Effector CD4-positive, alpha-beta T cell (primary cell): ENCODE results near the gene NOL4L.
"Not testable (repeated sequence)": the region's sequence is repeated elsewhere in the genome, so short reads cannot be mapped to it uniquely, and the experiment has no call there.

Experiments
- DNase-seq: peaks from one replicate; pipeline ENCODE4 v3.0.0-alpha.2; 2020

NOL4L gene

GRCh38 chr20:32501709-32502108 lies 83.4 kb downstream of the NOL4L start:
- no peak for DNase-seq

GRCh38 chr20:32497589-32498224 lies 87.4 kb downstream of the NOL4L start:
- no peak for DNase-seq

GRCh38 chr20:32496811-32497533 lies 88.2 kb downstream of the NOL4L start:
- no peak for DNase-seq

DNA sequence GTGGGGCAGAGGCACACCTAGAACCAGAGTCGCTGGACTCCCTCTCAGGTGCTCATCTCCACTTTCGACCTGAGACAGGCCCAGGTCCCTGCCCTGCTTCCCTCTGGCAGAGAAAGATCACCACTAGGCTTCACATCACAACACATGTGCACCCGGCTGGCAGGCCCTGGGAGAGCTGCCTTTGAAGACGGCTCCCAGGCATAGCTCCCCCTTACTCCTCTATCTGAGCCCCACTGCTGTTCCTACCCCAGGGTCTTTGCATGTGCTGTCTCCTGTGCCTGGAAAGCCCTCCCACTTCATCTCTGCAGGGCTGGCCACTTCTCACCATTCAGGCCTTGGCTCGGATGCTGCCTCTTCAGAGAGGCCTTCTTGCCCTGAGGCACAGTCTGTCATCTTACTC lies 89.2 kb downstream of the NOL4L start:
- no peak for DNase-seq

DNA sequence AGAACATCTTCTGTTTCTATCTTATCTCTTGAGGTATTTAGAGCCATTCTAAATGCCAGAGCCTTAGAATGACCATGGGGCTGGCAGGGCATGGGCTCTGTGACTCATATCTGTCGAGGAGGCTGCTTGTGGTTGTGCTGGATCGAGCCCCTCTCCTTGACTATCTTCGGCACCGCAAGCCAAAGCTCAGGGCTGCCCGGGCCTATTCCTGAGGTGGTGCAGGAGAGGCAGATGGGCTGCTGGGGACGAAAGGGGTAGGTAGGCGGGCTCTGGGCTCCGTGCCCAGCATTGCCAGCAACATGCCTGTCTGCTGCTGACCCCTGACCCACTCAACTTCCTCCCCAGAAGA lies 89.9 kb downstream of the NOL4L start:
- no peak for DNase-seq

DNA sequence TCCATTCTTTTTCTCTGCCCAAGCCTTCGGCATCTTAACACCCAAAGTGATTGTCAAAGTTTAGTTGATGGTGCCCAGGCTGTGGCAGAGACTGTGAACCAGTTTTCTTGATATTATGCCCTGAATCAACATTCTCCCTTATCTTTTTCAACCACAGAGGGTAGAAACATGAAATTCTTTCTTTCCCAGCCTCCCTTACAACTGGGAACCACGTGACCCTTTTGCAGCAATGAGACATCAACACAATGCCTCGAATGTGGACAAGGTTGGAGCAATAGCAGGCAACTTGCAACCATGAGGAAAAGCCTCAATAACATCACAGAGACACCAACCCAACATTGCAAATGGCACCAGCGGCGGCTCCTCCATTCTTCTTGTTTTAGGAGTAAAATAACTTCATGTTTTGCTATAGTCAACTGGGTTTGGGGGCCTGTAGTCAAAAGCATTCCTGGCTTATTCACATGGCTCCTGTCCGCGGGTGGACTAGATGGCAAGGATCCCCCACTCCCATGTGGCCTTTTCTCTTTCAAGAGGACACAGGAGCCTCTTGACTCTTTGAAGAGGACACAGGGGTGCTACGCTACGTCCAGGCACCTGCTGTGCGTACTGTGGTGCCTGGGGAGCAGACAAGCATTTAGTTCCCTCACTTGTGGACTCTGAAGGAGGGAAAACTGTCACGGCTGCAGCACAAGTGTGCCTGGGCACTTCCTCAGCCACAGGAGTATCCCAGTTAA lies 90.5 kb downstream of the NOL4L start:
- DNase-seq, result no peak

- no peak for DNase-seq
These were observed 91.8 kb downstream of the NOL4L start for GRCh38 chr20:32493356-32493755.

GRCh38 chr20:32491764-32492151 lies 93.4 kb downstream of the NOL4L start:
- not testable (repeated sequence) for DNase-seq

GRCh38 chr20:32490942-32491763 lies 94.0 kb downstream of the NOL4L start:
- no peak for DNase-seq

- no peak for DNase-seq
These were observed 96.9 kb downstream of the NOL4L start for GRCh38 chr20:32488066-32488838.

- DNase-seq, result no peak
These were observed 97.8 kb downstream of the NOL4L start for GRCh38 chr20:32487381-32487780.

GRCh38 chr20:32485770-32486478 lies 99.2 kb downstream of the NOL4L start:
- no peak for DNase-seq

- peak; percentile 74 for DNase-seq
These were observed 100.0 kb downstream of the NOL4L start for GRCh38 chr20:32484958-32485769.

- DNase-seq, result peak; percentile 27
These were observed 100.7 kb downstream of the NOL4L start for GRCh38 chr20:32484225-32484957.

DNA sequence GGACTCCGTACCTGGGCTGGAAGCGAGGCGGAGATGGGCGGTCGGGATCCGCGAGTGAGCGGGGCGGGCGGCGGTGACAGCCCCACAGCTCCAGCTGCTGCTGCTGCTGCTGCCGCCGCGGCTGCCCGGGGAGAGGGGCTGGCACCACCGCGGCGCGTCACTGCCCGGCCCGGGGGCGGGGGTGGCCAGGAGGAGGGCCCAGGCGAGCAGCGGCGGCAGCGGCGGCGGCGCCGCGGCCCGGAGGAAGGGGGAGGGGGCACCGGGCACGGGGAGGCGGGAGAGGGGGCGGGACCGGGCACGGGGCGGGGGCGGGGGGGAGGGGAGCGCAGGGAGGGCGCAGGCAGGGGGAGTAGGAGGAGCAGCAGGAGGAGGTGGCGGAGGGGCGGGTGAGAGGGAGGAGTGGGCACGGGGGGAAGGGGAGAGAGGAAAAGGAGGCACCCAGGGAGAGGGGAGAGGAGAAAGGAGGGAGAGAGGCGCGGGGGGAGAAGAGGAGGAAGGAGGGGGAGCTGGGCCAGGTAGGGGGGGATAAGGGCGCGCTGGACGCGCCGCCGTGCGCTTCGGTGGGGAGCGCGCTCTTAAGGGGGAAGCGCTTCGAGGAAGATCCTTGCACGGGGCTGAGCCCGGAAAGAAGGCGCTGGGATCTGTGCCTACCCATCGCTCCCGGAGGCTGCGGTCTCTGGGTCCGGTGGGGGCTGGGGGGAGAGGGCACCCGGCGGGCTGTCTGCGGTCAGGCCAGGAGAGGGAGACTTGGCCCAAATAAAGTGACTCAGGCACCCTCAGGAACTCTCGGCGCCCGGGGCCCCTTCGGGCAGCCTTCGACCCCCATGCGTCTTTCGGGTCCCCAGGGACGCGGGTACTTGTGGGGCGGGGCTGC lies 101.5 kb downstream of the NOL4L start:
- DNase-seq, result peak; percentile 58

DNA sequence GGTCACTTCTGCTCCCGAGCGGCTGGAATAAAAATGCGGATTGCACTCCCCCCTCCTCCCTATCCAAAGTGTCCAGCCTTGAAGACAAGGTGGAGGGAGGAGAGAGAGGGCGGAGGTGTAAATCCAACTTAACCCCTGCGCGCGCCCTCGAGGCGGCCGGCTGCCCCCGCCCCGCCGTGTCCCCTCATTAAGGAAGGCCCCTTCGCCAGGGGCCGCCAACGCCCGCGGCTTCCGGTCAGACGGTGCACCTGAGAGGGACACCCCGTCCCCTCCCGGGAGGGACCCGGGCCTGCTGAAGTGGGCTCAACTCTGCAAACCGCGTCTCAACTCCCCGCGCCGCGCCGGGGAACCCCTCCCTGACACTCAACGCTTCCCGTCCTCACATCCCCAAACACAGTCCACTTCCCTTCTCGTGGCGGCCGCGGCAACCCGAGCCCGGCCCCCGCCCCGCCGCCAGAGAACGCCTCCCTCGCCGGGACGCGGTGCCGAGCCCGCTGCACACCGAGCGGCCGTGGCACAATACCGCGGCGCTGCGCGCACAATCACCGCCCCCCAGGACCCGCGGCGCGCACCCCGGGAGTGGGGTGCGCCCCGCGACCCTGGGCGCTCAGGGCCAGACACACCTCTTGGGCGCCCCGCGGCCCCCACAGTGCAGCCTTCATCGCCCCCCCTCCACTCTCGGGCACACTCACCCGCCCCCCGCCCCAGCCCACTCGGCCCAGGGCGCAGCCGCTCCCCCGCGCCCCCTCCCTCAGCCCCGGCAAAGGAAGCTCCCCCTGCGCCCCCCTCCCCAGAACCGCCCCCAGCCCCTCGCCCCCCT lies 102.5 kb downstream of the NOL4L start:
- DNase-seq, result peak; percentile 13

DNA sequence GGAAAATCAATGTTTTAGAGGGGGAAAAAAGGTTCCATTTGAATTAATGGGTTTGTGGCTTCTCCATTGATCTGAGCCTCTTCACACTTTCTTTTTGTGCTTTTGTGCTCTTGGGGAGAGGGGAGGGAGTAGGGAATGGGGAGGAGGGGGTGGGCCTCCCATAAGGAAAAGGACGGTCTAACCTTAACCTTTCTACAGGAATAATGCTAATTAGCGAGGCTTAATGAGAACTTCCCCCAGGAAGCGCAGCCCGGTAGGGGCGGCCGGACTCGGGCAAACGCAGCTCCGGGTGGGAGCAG lies 103.0 kb downstream of the NOL4L start:
- no peak for DNase-seq
